Omental fat pad (tissue), 4 donors: ENCODE results near the gene SYPL1. TPM values are rescaled to one million over a fixed set of nuclear protein-coding genes. Genes with fewer than 3 reads are reported as not detected.

Source experiments
- ATAC-seq: fragments of 150-250 bp; one replicate; pipeline ENCODE4 v1.9.1; 2016; ENCODE audit warnings: mild to moderate bottlenecking, moderate library complexity; ENCODE audit not compliant: low FRiP score
- DNase-seq: peaks from one replicate; pipeline ENCODE4 v3.0.0-alpha.2; 2019; ENCODE audit warnings: low spot score
- CTCF ChIP-seq, 3 donors: fragments of 450-650 bp; IDR thresholded peaks; one replicate each; pipeline ENCODE4 v1.5.1; 2016 to 2017; ENCODE audit warnings: antibody characterized with exemption in 3 of 3, mild to moderate bottlenecking in 3 of 3, moderate library complexity in 2 of 3
- total RNA-seq, 4 donors: library from RNA; depleted of rRNA; stranded (reverse); fragments of >200 nt; gene quantifications; one replicate each; pipeline ENCODE4 v1.1.0, GENCODE V29; 2016

The SYPL1 gene
- total RNA-seq: 100 to 1,000 TPM in 1 of 4 donors, 10 to 100 TPM in 3; 61.5 to 120 (median 70.6) TPM

- no peak for TF ChIP-seq CTCF (IDR thresholded peaks at IDR 0.05)
- ATAC-seq (peak; percentile 96), DNase-seq (peak; percentile 67)
Measured at GRCh38 chr7:106112118-106112971, at the start of gene SYPL1. TSS of gene SYPL1 (minus strand) at chr7:106112312. CDS start at chr7:106112208, 104 bp downstream.

GRCh38 chr7:106155027-106155426 lies 42.9 kb upstream of the SYPL1 start:
- DNase-seq (no peak), ATAC-seq (no peak)
- no peak for TF ChIP-seq CTCF (IDR thresholded peaks at IDR 0.05)

GRCh38 chr7:106153891-106154449 lies 41.9 kb upstream of the SYPL1 start:
- ATAC-seq: peak; percentile 94
- DNase-seq: peak; percentile 49
- peak in 2 of 3 donors; percentile 19 to 66 for TF ChIP-seq CTCF (IDR thresholded peaks at IDR 0.05)

GRCh38 chr7:106152313-106152665 lies 40.2 kb upstream of the SYPL1 start:
- ATAC-seq (no peak), DNase-seq (no peak)
- TF ChIP-seq CTCF (IDR thresholded peaks at IDR 0.05): no peak

GRCh38 chr7:106151459-106152312 lies 39.6 kb upstream of the SYPL1 start:
- DNase-seq (no peak), ATAC-seq (no peak)
- TF ChIP-seq CTCF (IDR thresholded peaks at IDR 0.05): no peak

- no peak for TF ChIP-seq CTCF (IDR thresholded peaks at IDR 0.05)
- DNase-seq (no peak), ATAC-seq (no peak)
Measured at GRCh38 chr7:106143711-106144337, 31.7 kb upstream of the SYPL1 start.
